WI38 (cell line): ENCODE measurements around the gene TDRD12.
"Not testable (repeated sequence)": the region's sequence is repeated elsewhere in the genome, so short reads cannot be mapped to it uniquely, and the experiment has no call there.

Experiments used
- H3K4me3 ChIP-seq: 2 replicates; pipeline ENCODE4 v1.5.1; 2011; ENCODE audit warnings: low read depth, mild to moderate bottlenecking, control low read depth, low read length
- TF ChIP-seq, protein P1 (sequence below): IDR thresholded peaks from 2 replicates; pipeline ENCODE4 v1.5.1; 2012; ENCODE audit warnings: low read depth, mild to moderate bottlenecking, control low read depth, low read length

Gene TDRD12

DNA sequence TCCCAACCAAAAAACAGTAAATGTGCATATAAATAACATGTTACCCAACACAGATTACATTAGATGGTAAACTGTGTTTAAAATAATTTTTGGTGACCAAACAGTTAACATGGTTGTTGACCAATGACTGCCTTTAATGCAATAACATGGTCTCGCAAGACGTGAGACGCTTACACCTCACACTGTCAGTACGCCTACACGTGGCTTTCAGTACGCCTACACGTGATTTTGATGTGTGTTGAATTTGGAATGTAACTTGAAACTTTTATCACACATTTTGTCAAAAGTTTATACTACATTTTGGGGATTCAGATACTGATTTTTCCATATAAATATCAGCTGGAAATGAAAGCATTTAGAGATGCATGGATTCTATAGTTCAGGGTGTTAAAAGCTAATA is 118.0 kb downstream of the TDRD12 start:
- H3K4me3 ChIP-seq: no peak overlapping the region
- TF ChIP-seq, protein P1, sequence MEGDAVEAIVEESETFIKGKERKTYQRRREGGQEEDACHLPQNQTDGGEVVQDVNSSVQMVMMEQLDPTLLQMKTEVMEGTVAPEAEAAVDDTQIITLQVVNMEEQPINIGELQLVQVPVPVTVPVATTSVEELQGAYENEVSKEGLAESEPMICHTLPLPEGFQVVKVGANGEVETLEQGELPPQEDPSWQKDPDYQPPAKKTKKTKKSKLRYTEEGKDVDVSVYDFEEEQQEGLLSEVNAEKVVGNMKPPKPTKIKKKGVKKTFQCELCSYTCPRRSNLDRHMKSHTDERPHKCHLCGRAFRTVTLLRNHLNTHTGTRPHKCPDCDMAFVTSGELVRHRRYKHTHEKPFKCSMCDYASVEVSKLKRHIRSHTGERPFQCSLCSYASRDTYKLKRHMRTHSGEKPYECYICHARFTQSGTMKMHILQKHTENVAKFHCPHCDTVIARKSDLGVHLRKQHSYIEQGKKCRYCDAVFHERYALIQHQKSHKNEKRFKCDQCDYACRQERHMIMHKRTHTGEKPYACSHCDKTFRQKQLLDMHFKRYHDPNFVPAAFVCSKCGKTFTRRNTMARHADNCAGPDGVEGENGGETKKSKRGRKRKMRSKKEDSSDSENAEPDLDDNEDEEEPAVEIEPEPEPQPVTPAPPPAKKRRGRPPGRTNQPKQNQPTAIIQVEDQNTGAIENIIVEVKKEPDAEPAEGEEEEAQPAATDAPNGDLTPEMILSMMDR: no peak

DNA sequence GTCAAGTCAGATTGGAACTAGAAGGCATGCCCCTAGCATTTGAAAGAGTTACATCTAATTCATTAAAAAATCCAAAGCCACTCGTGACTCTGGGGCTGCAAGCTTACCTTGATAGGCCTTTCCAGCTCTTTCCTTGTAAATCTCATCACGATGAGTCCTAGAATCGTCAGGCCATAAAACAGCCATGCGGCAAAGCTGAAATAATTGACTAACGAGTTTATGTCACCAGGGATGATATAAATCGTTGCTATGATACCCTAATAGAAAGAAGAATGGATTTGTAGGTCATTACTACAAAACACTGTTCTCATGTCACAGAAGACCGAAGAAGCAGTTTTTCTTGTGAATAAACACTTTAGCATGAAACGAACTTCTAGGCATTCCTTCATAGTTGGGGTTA is 122.5 kb downstream of the TDRD12 start:
- H3K4me3 ChIP-seq: no peak overlapping the region
- TF ChIP-seq, protein P1: no peak

DNA sequence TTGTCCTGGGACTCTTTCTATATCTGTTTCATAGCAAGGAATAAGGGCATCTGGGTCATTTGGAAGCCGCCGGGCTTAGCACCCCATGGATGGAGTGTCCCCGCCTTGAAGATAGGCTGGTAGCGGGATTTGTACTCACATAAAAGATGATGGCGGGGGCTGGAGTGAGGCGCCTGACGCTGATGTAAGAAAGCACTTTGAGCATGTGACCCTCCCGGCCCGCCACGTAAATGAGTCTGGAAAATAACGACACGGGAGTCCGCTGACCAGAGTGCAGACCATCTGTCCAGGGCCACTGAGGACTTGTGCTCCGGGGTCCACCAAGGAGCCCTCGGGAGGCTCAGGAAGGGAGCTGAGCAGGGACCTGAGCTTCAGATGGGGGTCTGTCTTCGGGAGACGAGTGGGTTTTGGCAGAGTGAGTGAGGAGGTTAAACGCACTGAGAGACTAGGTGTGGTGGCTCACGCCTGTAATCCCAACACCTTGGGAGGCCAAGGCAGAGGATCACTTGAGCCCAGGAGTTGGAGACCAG is 124.2 kb downstream of the TDRD12 start:
- TF ChIP-seq, protein P1: no peak
- no peak overlapping the region for H3K4me3 ChIP-seq

DNA sequence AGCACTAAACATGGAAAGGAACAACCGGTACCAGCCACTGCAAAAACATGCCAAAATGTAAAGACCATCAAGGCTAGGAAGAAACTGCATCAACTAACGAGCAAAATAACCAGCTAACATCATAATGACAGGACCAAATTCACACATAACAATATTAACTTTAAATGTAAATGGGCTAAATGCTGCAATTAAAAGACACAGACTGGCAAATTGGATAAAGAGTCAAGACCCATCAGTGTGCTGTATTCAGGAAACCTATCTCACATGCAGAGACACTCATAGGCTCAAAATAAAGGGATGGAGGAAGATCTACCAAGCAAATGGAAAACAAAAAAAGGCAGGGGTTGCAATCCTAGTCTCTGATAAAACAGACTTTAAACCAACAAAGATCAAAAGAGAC is 128.5 kb downstream of the TDRD12 start:
- H3K4me3 ChIP-seq: not testable (repeated sequence)

DNA sequence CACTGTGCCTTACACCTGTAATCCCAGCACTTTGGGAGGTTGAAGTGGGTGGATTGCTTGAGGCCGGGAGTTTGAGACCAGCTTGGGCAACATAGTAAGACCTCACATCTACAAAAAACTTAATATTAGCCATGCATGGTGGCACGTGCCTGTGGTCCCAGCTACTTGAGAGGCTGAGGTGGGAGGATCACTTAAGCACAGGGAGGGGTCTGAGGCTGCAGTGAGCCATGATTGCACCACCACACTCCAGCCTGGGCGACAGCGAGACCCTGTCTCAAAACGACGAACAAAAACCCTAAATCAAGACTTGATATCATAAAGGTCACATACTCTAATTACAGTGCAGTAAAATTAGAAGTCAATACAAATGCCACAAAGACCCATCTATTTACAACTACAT is 132.6 kb downstream of the TDRD12 start:
- TF ChIP-seq, protein P1: no peak
- H3K4me3 ChIP-seq: no peak overlapping the region

DNA sequence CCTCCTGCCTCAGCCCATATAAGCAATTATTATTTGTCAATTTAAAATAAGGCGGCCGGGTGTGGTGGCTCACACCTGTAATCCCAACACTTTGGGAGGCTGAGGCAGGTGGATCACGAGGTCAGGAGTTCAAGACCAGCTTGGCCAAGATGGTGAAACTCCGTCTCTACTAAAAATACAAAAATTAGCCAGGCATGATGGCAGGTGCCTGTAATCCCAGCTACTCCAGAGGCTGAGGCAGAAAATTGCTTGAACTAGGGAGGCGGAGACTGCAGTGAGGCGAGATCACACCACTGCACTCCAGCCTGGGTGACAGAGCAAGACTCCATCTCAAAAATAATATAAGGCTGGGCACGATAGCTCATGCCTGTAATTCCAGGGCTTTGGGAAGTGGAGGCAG is 137.3 kb downstream of the TDRD12 start:
- not testable (repeated sequence) for H3K4me3 ChIP-seq

DNA sequence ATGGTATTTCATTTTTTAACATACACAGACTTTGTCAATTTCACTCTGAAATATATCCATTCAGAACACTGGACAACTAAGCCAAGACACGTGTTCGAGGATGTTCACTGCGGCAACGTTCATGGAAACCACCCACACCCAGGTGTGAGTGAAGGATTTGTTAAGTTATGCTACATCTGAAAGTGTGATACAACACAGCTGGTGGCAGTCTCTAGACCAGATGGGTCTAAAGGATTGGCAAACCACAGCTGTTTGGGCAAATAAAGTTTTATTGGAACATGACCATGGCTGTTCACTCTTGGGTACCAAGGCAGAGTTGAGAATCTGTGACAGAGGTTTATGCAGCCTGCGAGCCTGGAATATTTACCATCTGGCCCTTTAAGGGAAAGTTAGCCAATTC is 138.0 kb downstream of the TDRD12 start:
- no peak overlapping the region for H3K4me3 ChIP-seq
- TF ChIP-seq, protein P1: no peak

DNA sequence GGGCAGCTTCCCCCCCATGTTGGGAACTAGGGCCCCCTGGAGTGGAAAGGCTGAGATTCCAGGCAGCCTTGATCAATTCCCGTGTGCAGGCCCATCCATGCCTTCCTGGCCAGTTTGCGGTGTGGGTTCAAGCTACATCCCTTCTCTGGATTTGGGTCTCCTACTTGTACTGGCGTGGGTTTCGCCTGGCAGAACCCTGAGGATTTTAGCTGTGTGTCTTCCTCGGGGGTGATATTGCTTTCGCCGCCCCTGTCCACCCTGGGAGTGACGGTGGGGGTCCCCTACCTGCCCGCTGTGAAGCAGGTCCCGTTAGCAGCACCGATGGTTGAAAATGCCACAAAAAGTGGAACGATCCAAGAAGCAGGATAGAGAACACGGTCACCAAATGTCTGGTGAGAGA is 138.6 kb downstream of the TDRD12 start:
- H3K4me3 ChIP-seq: no peak overlapping the region
- TF ChIP-seq, protein P1: no peak
